GM12801 (cell line): Measurements from ENCODE around the gene RASA2.

Experiments
- TF ChIP-seq, protein P1 (sequence below): IDR thresholded peaks from one replicate; pipeline ENCODE4 v1.5.1; 2011; ENCODE audit warnings: control low read depth; ENCODE audit not compliant: insufficient read length; ENCODE audit errors: extremely low read depth

The RASA2 gene

GRCh38 chr3:141524988-141525387, 38.2 kb downstream of the RASA2 start:
- TF ChIP-seq, protein P1, sequence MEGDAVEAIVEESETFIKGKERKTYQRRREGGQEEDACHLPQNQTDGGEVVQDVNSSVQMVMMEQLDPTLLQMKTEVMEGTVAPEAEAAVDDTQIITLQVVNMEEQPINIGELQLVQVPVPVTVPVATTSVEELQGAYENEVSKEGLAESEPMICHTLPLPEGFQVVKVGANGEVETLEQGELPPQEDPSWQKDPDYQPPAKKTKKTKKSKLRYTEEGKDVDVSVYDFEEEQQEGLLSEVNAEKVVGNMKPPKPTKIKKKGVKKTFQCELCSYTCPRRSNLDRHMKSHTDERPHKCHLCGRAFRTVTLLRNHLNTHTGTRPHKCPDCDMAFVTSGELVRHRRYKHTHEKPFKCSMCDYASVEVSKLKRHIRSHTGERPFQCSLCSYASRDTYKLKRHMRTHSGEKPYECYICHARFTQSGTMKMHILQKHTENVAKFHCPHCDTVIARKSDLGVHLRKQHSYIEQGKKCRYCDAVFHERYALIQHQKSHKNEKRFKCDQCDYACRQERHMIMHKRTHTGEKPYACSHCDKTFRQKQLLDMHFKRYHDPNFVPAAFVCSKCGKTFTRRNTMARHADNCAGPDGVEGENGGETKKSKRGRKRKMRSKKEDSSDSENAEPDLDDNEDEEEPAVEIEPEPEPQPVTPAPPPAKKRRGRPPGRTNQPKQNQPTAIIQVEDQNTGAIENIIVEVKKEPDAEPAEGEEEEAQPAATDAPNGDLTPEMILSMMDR: no peak

GRCh38 chr3:141525814-141526213, 39.0 kb downstream of the RASA2 start:
- TF ChIP-seq, protein P1: no peak

GRCh38 chr3:141526709-141527108, 39.9 kb downstream of the RASA2 start:
- TF ChIP-seq, protein P1: no peak

GRCh38 chr3:141528800-141529199, 42.0 kb downstream of the RASA2 start:
- TF ChIP-seq, protein P1: no peak

GRCh38 chr3:141529256-141529655, 42.4 kb downstream of the RASA2 start:
- TF ChIP-seq, protein P1: no peak

DNA sequence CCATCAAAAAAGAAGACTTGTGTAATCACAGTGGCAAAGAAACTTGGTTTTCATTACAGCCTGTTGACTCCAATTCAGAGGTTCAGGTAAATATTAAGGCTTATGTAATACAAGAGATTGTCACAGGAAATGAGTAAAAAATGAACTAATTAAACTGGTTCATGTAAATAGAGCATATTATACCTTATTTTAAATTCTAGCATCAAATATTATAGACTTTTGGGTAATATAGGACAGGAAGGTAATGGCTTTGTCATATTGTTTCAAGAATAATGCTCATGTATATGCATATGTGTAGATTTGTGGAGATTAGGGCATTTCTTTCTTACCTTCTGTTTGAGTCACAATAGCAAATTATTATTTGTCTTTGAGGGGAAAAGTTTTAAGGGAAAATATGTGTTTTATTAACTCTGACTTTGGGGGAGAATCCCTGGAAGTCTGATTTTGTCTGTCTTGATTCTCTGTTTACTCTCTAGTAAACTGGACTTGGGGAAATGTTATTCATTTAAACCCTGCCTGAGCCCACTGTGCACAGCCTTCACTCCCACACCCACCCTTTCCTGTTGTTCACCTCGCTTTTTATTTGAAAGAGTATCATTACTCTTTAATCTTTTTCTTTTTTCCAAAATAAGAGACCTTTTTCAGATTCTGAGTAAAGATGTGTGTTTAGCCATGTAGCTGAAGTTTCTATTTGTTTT, 43.0 kb downstream of the RASA2 start:
- TF ChIP-seq, protein P1: no peak

- TF ChIP-seq, protein P1: no peak
These were observed 43.6 kb downstream of the RASA2 start for GRCh38 chr3:141530415-141530768.
